HG02852 (cell line): Measurements from ENCODE around the gene DENND2D.

Experiments
- ATAC-seq: cut with Tn5 transposase; IDR thresholded peaks from one replicate; pipeline ENCODE4 v1.9.1; 2021; ENCODE audit warnings: mild to moderate bottlenecking, moderate library complexity; ENCODE audit not compliant: unreplicated experiment

Gene DENND2D

GRCh38 chr1:111141245-111142220 lies 58.9 kb downstream of the DENND2D start:
- no peak for ATAC-seq

- no peak for ATAC-seq
Measured at GRCh38 chr1:111140680-111140967, 59.8 kb downstream of the DENND2D start.

DNA sequence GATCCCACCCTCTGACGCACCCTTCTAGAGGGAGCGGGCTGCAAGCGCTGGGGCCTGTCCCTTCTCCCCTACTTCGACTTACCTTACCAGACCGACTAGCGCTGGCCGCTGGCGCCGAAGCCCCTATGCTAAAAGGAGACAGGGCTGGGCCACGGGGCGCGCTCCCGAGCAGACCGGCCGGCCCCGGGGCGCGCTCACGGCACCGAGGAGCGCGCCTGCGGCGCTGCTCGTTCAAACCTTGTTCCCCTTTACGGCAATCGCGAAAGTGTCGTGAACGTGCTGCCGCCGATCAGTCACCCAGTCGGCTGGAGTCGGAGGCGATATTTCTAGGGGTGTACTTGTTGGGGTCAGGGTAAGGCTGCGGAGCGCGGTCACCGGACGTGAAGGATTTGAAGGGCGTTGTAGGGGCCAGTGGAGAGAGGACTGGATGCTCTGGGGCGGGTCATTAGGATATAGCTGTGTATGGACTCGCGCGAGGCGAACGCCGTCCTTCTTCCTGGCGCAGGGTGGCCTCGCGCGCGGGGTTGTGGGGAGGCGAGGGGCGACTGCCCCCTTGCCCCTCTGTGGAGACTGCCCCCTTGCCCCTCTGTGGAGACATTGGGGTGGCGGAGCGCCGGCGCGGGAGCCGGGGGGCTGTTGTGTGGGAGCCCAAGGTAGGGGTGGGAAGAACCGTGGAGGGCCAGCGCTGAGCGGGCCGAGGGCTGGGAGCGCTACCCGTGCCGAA lies 60.3 kb downstream of the DENND2D start, which contains the start of the genes CEPT1 and DRAM2:
Gene CEPT1 (plus strand): TSS at position 268 of the 724 bp plus-strand sequence. CDS start 7,492 bp downstream, outside the sequence.
Gene DRAM2 (minus strand): TSS at position 138 of the 724 bp plus-strand sequence. CDS start 8,539 bp downstream, outside the sequence.
- ATAC-seq, result peak; percentile 58

GRCh38 chr1:111139324-111139955 lies 61.0 kb downstream of the DENND2D start:
- ATAC-seq, result peak; percentile 45
